ENCODE results near the gene GPR61.

GPR61 gene

DNA sequence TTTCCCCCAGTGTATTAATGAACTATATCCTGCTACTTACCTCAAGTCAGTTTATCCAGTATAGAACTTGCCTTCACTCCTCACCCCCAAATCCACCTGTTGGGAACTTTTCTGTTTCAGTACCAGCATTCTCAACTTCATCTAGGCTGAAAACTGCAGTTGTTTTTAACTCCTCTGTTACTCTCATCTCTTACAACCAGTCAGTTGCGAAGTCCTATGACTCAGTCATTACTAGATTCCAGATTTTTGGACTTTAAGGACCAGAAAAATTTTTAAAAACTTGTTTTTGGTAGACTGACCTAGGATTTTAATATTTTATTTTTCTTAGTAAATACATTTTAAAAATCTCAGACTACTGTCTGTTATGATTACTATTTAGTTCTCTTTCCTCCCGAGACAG lies 16.9 kb downstream of the GPR61 start:
- TF ChIP-seq, protein P1, sequence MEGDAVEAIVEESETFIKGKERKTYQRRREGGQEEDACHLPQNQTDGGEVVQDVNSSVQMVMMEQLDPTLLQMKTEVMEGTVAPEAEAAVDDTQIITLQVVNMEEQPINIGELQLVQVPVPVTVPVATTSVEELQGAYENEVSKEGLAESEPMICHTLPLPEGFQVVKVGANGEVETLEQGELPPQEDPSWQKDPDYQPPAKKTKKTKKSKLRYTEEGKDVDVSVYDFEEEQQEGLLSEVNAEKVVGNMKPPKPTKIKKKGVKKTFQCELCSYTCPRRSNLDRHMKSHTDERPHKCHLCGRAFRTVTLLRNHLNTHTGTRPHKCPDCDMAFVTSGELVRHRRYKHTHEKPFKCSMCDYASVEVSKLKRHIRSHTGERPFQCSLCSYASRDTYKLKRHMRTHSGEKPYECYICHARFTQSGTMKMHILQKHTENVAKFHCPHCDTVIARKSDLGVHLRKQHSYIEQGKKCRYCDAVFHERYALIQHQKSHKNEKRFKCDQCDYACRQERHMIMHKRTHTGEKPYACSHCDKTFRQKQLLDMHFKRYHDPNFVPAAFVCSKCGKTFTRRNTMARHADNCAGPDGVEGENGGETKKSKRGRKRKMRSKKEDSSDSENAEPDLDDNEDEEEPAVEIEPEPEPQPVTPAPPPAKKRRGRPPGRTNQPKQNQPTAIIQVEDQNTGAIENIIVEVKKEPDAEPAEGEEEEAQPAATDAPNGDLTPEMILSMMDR (IDR thresholded peaks at IDR 0.05; ENCODE audit: insufficient read depth, missing control alignments) = no peak
- FAIRE-seq (no peak), DNase-seq (ENCODE audit: insufficient read length, low spot score) (no peak)

DNA sequence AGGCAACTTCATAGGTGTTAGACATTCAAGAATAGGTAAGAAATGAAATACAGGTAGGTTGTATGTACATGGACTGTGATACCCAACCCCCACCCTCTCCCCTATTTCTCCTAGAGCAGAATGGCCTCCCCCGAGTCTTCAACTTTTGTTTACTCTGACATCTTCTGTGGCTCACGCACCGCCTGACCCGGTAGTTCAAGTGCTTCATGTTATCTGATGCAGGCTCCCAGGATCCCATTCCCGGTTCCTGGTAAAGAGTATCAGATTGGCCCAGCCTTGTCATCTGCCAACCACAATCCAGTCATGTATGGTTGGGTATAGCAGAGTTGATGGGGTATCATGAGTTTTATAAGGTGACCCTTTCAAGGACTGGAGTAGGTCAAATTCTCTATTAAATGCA lies 17.8 kb downstream of the GPR61 start:
- no peak for FAIRE-seq
- TF ChIP-seq, protein P1 (IDR thresholded peaks at IDR 0.05; ENCODE audit: insufficient read depth, missing control alignments) = no peak
- no peak for DNase-seq (ENCODE audit: insufficient read length, low spot score)

DNA sequence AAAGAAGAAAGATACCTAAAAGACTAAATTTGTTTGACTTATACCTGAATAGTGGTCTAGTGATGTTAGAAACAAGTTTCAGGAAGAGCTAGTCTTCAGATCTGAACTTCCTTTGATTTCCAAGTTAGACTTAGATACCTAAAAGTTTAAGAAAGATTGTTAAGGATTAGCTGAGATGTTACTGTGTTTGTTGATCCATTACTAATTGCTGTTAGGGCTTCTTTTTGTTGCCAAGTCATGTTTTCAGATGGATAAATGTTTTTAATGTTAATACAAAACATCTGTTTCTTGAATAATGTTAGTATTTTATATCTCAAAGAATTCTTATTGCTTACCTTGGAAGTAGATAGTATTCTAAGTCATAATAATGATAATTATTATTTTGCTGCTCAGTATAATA lies 20.3 kb downstream of the GPR61 start:
- FAIRE-seq (no peak), DNase-seq (ENCODE audit: insufficient read length, low spot score) (no peak)
- TF ChIP-seq, protein P1 (IDR thresholded peaks at IDR 0.05; ENCODE audit: insufficient read depth, missing control alignments) = no peak

DNA sequence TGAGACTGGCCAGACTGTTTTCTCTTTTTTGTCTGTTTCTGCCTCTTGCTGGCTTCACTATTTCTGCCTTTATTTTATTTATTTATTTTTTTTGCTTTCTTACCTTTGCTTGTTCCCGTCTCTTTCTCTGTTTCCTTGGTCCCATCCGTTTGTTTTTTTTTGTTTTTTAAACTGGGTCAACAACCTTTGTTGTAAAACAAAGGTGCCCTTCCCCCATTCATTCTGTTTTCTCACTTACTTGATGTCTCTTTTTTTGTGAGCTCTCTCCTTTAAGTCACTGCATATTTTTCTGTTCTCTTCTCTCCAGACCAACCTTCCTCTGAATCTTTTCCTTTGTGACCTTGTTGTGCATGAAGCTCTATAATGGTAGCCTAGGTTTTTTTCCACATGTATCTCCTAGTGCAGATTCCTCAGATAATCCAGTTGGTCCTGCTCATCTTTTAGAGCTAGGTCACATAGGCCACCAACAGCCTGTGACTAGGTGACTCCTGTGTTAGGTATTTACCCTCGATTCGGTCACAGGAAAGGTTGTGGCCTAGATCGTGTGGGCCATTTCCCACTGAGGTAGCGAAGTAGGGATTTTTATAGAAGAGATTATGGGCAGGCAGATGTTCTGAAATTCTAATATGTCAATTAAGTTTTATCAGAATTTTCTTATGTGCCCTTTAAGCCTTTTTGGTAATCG lies 24.7 kb downstream of the GPR61 start:
- DNase-seq (ENCODE audit: insufficient read length, low spot score) (no peak), FAIRE-seq (no peak)
- TF ChIP-seq, protein P1 (IDR thresholded peaks at IDR 0.05; ENCODE audit: insufficient read depth, missing control alignments) = no peak

DNA sequence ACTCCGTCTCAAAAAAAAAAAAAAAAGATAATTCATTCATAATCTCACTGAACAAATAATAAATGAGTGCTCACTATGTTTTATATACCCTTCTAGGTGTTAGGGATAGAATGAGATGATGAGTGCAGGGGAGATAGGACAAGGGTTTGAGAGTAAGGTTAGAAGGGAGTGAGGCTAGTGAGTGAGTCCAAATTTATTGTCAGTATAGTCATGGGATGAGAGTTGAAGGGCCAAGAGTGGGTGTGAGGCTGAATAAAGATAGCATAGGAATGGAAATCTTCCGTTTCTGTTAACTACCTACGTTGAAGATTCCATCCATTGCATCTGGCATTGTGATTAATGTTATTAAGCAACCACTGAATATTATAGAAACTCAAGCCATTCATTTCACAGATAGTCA lies 25.6 kb downstream of the GPR61 start:
- DNase-seq (ENCODE audit: insufficient read length, low spot score) (no peak), FAIRE-seq (no peak)
- TF ChIP-seq, protein P1 (IDR thresholded peaks at IDR 0.05; ENCODE audit: insufficient read depth, missing control alignments) = no peak

DNA sequence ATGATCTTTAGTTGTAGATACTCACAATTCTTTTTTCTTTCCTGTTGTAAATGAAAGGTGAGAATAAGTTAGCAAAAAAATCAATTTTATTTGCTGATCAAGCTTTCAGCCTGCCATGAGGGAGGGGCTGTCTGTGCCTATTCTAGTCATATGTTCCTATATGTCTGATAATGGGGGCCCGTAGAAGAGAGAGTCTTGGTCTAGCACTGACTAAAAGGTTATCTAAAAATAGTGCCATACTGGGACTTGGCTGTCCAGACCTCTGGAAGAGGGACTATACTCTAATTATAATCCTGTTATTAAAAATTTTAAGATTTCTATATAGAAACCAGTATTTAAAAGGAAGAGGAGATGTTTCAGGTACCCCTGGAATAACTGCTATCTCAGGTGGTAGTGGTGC lies 27.3 kb downstream of the GPR61 start:
- TF ChIP-seq, protein P1 (IDR thresholded peaks at IDR 0.05; ENCODE audit: insufficient read depth, missing control alignments) = no peak
- FAIRE-seq = no peak
- DNase-seq (ENCODE audit: insufficient read length, low spot score) = no peak

DNA sequence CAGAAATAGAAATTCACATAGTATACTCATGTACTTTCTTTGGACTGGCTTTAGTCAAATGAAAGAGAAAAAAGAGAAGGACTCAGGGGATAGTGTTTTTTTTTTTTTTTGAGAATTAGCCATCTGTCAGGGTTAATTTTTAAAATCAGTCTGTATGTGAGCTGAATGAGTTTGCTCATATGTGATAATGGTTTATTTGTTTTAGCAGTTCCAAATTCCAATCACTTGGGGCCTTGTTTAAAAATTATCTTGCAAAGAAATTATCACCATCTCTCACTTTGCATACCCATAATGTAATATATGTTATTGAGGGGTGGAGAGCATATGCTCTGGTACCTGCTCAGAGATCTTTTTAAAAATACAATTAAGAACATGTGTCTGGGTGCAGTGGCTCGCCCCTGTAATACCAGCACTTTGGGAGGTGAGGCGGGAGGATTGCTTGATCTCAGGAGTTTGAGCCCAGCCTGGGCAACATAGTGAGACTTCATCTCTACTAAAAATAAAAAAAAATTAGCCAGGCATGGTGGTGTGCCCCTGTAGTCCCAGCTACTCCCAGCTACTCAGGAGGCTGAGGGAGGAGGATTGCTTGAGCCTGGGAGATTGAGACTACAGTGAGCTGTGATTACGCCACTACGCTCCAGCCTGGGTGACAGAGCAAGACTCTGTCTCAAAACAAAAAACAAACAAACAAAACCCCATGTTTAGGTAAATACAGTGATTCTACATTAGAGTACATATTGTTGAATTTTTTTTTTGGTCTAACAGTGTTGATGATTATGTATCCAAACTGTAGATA lies 28.4 kb downstream of the GPR61 start:
- TF ChIP-seq, protein P1 (IDR thresholded peaks at IDR 0.05; ENCODE audit: insufficient read depth, missing control alignments) = no peak
- FAIRE-seq = no peak
- DNase-seq (ENCODE audit: insufficient read length, low spot score) = no peak
